Upper lobe of left lung (tissue), 4 donors: ENCODE measurements around the gene STK17B.

Experiments
- CTCF ChIP-seq, 6 experiments: fragments of 450-650 bp in 4 of 6; fragments of 200-600 bp in 2 of 6; sonication (generic) in 2 of 6; IDR thresholded peaks; one replicate each; pipeline ENCODE4 v1.5.1; 2016 to 2019; ENCODE audit warnings: antibody characterized with exemption in 6 of 6
- EP300 ChIP-seq, 4 donors: sonication (generic); formaldehyde crosslinking; IDR thresholded peaks; one replicate each; pipeline ENCODE4 v1.5.1; 2017; ENCODE audit warnings: antibody characterized with exemption in 4 of 4, control low read depth in 2 of 4
- POLR2A ChIP-seq, 4 donors: fragments of 450-650 bp; IDR thresholded peaks; one replicate each; pipeline ENCODE4 v1.5.1; 2016 to 2017; ENCODE audit warnings: antibody characterized with exemption in 4 of 4, mild to moderate bottlenecking in 2 of 4

DNA sequence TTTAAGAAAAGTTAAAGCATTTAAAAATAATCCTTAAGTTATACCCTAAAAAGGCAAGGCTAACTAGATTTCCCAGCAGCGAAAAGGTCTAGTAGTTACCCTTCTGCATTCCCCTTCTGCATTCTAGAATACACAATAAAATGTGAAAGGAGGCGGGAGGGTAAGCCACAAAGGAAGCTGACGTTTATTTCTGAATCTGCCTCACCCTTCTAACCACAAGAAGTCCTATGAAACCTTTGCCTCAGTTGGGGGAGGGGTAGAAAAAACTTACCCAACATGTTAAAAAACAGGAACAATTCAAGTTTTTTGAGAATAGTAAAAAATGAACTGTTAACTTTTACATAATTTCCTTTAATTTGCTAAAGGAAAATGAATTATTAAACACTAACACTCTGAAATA, 11.3 kb downstream of the STK17B start:
- TF ChIP-seq EP300 (IDR thresholded peaks at IDR 0.05), result peak in 2 of 4 donors; percentile 79 to 83
- TF ChIP-seq CTCF (IDR thresholded peaks at IDR 0.05), result no peak
- peak in 1 of 4 donors; percentile 66 for TF ChIP-seq POLR2A (IDR thresholded peaks at IDR 0.05)
